Left lung (tissue), 10 donors: ENCODE measurements around the gene HNF1A. TPM values are rescaled to one million over a fixed set of nuclear protein-coding genes. Genes with fewer than 3 reads are reported as not detected.

Source experiments
- ATAC-seq: fragments of 200-7000 bp; cut with Tn5 transposase; one replicate; pipeline ENCODE4 v1.9.1; 2020; ENCODE audit warnings: moderate library complexity
- DNase-seq, 4 donors: peaks; one replicate each; pipeline ENCODE4 v3.0.0-alpha.2; 2013 to 2020
- H3K27ac ChIP-seq, 2 donors: fragments of 200-600 bp; sonication (generic) in 1 of 2; one replicate each; pipeline versions ENCODE4 v1.5.0 to v1.8.0; 2020 to 2021
- H3K27me3 ChIP-seq, 2 donors: fragments of 200-600 bp; sonication (generic) in 1 of 2; one replicate each; pipeline versions ENCODE4 v1.5.0 to v1.8.0; 2020 to 2021
- H3K36me3 ChIP-seq, 2 donors: fragments of 200-600 bp; sonication (generic) in 1 of 2; one replicate each; pipeline versions ENCODE4 v1.5.0 to v1.8.0; 2020 to 2021
- H3K4me1 ChIP-seq, 2 donors: fragments of 200-600 bp; one replicate each; pipeline ENCODE4 v1.8.0; 2021
- H3K4me3 ChIP-seq, 2 donors: fragments of 200-600 bp; sonication (generic) in 1 of 2; one replicate each; pipeline versions ENCODE4 v1.5.0 to v1.8.0; 2020 to 2021; ENCODE audit warnings: mild to moderate bottlenecking in 1 of 2
- H3K9me3 ChIP-seq, 2 donors: fragments of 200-600 bp; sonication (generic) in 1 of 2; one replicate each; pipeline versions ENCODE4 v1.5.0 to v1.8.0; 2020 to 2021
- intact Hi-C, 2 donors: fragments of 100-400 bp; cut with DNase I; formaldehyde crosslinking; loops; one replicate each; pipeline versions ENCODE4 v1.11.2 to v1.14.2; 2022
- polyA plus RNA-seq, 6 donors: library from polyadenylated mRNA; unstranded; fragments of 120-200 nt; gene quantifications; one replicate each; pipeline ENCODE4 v1.2.1, GENCODE V29; 2013; ENCODE audit not compliant: insufficient read length in 6 of 6
- total RNA-seq, 2 donors: library from RNA; stranded (reverse); fragmentation: NEBNext Ultra II Directional; extraction: Animal tissue kit (Norgen Biotek cat#: 25700); gene quantifications; one replicate each; pipeline ENCODE4 v1.2.1, GENCODE V29; 2021
- TF ChIP-seq, protein P1 (sequence below), 2 donors: fragments of 200-600 bp; sonication (generic) in 1 of 2; IDR thresholded peaks; one replicate each; pipeline versions ENCODE4 v1.5.0 to v1.8.0; 2021; ENCODE audit warnings: antibody characterized with exemption in 2 of 2
- donor health status: DM: no; HTN: yes; CAD: no.
- donor health status: DM: no; HTN: no; CAD: no.

Gene HNF1A
- total and polyA plus RNA-seq, 8 donors = 0.10 to 3.6 (median 2.6) TPM; not detected in 1

DNA sequence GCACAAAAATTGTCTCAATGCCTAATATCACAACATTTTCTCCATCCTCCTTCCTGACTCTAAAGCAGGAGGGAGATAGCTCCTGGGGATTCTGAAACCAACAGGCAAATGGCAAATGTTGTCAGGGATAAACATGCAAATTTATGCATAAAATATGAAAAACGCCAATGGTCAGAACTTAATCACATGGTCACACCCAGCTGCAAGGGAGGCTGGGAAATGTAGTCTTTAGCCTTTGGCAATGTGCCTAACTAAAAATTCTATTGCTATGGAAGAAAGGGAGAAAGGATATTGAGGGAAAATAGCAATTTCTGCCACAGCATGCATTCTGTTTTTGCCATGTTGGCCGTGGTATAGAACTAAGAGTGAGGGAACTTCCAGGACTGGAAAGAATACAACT, 72.4 kb downstream of the HNF1A start:
- H3K36me3 ChIP-seq = no peaks in the 10 kb centered on the region
- TF ChIP-seq, protein P1, sequence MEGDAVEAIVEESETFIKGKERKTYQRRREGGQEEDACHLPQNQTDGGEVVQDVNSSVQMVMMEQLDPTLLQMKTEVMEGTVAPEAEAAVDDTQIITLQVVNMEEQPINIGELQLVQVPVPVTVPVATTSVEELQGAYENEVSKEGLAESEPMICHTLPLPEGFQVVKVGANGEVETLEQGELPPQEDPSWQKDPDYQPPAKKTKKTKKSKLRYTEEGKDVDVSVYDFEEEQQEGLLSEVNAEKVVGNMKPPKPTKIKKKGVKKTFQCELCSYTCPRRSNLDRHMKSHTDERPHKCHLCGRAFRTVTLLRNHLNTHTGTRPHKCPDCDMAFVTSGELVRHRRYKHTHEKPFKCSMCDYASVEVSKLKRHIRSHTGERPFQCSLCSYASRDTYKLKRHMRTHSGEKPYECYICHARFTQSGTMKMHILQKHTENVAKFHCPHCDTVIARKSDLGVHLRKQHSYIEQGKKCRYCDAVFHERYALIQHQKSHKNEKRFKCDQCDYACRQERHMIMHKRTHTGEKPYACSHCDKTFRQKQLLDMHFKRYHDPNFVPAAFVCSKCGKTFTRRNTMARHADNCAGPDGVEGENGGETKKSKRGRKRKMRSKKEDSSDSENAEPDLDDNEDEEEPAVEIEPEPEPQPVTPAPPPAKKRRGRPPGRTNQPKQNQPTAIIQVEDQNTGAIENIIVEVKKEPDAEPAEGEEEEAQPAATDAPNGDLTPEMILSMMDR (IDR thresholded peaks at IDR 0.05) = no peak
- no peak for ATAC-seq

More for the DNA sequence above, 72.4 kb downstream of the HNF1A start:
- H3K4me3 ChIP-seq = no peak overlapping the region
- intact Hi-C loops = no loop called here
- no peak overlapping the region for H3K27ac ChIP-seq
- no peaks in the 10 kb centered on the region for H3K9me3 ChIP-seq
- no peaks in the 10 kb centered on the region for H3K27me3 ChIP-seq
- DNase-seq = no peak
- no peaks in the 10 kb centered on the region for H3K4me1 ChIP-seq

Other genes starting within 250 kb of the HNF1A start
- gene SPPL3, start 74.2 kb upstream of the HNF1A start, total RNA-seq = 10 to 100 TPM; 44.5 to 46.5 TPM
- 10 to 100 TPM; 63.5 to 76.2 (median 69.9) TPM for gene SPPL3, start 74.2 kb upstream of the HNF1A start, polyA plus RNA-seq
- 10 to 100 TPM; 11.9 to 15.7 TPM for gene C12orf43, start 37.9 kb downstream of the HNF1A start, total RNA-seq
- gene C12orf43, start 37.9 kb downstream of the HNF1A start, polyA plus RNA-seq = 10 to 100 TPM; 15.8 to 20.6 (median 17.5) TPM
- gene OASL, start 60.7 kb downstream of the HNF1A start, total RNA-seq = 10 to 100 TPM in 1 of 2 donors, 1 to 10 TPM in 1; 4.8 to 11.9 TPM
- gene OASL, start 60.7 kb downstream of the HNF1A start, polyA plus RNA-seq = under 1 TPM in 5 of 6 donors, not detected in 1; 0.06 to 0.41 (median 0.23) TPM
- 10 to 100 TPM; 11.6 to 25.6 TPM for gene P2RX7, start 154.3 kb downstream of the HNF1A start, total RNA-seq
- gene P2RX7, start 154.3 kb downstream of the HNF1A start, polyA plus RNA-seq = 1 to 10 TPM; 1.5 to 2.6 (median 2.0) TPM
- 10 to 100 TPM; 57.1 to 75.1 TPM for gene P2RX4, start 231.6 kb downstream of the HNF1A start, total RNA-seq
- gene P2RX4, start 231.6 kb downstream of the HNF1A start, polyA plus RNA-seq = 10 to 100 TPM; 29.2 to 33.1 (median 30.4) TPM